Astrocyte (in vitro differentiated cells and primary cell): ENCODE measurements around the gene EGR1. TPM values are rescaled to one million over a fixed set of nuclear protein-coding genes. Genes with fewer than 3 reads are reported as not detected.

Experiments used
- DNase-seq: peaks from one replicate; pipeline ENCODE4 v3.0.0-alpha.2; 2010; ENCODE audit warnings: low read depth
- FAIRE-seq: peaks from 2 replicates; lab custom pipeline; 2011; peaks lifted over from hg19 to GRCh38; lab: Jason Lieb, UNC
- H2AFZ ChIP-seq: 2 replicates; pipeline ENCODE4 v1.6.0; 2012; ENCODE audit warnings: low read depth, low read length, inconsistent platforms
- H3K27ac ChIP-seq: 2 replicates; pipeline ENCODE4 v1.5.1; 2011; ENCODE audit warnings: low read depth, low read length, inconsistent platforms
- H3K27me3 ChIP-seq: 2 replicates; pipeline ENCODE4 v1.6.0; 2011; ENCODE audit warnings: low read length, inconsistent platforms; ENCODE audit not compliant: insufficient read depth
- H3K36me3 ChIP-seq: 2 replicates; pipeline ENCODE4 v1.5.1; 2011; ENCODE audit warnings: low read length, inconsistent platforms; ENCODE audit not compliant: insufficient read depth
- H3K4me1 ChIP-seq: 2 replicates; pipeline ENCODE4 v1.5.1; 2011; ENCODE audit warnings: low read length, inconsistent platforms; ENCODE audit not compliant: insufficient read depth
- H3K4me2 ChIP-seq: 2 replicates; pipeline ENCODE4 v1.6.0; 2012; ENCODE audit warnings: low read length, inconsistent platforms
- H3K4me3 ChIP-seq: 2 replicates; pipeline ENCODE4 v1.5.1; 2011; ENCODE audit warnings: low read depth, mild to moderate bottlenecking, low read length, inconsistent platforms; ENCODE audit not compliant: insufficient read depth
- H3K79me2 ChIP-seq: 2 replicates; pipeline ENCODE4 v1.6.0; 2012; ENCODE audit warnings: mild to moderate bottlenecking, low read length, inconsistent platforms; ENCODE audit not compliant: insufficient read depth
- H3K9ac ChIP-seq: 2 replicates; pipeline ENCODE4 v1.6.0; 2012; ENCODE audit warnings: mild to moderate bottlenecking, low read length, inconsistent platforms
- H3K9me3 ChIP-seq: 2 replicates; pipeline ENCODE4 v1.5.1; 2012; ENCODE audit warnings: low read depth, mild to moderate bottlenecking, low read length, inconsistent platforms; ENCODE audit not compliant: insufficient read depth
- H4K20me1 ChIP-seq: 2 replicates; pipeline ENCODE4 v1.6.0; 2012; ENCODE audit warnings: low read length, inconsistent platforms; ENCODE audit not compliant: insufficient read depth
- H3K27ac Mint-ChIP-seq: one replicate; pipeline ENCODE4 v1.8.0; 2021; ENCODE audit warnings: mild to moderate bottlenecking, mixed read lengths; ENCODE audit not compliant: unreplicated experiment
- H3K27me3 Mint-ChIP-seq: one replicate; pipeline ENCODE4 v1.8.0; 2021; ENCODE audit warnings: low read depth, mixed read lengths; ENCODE audit not compliant: unreplicated experiment
- H3K36me3 Mint-ChIP-seq: one replicate; pipeline ENCODE4 v1.8.0; 2021; ENCODE audit warnings: low read depth, mixed read lengths; ENCODE audit not compliant: unreplicated experiment
- H3K4me1 Mint-ChIP-seq: one replicate; pipeline ENCODE4 v1.8.0; 2021; ENCODE audit warnings: low read depth, mixed read lengths; ENCODE audit not compliant: unreplicated experiment
- H3K4me3 Mint-ChIP-seq: one replicate; pipeline ENCODE4 v1.8.0; 2021; ENCODE audit warnings: mild to moderate bottlenecking, moderate library complexity, mixed read lengths; ENCODE audit not compliant: unreplicated experiment
- H3K9me3 Mint-ChIP-seq: one replicate; pipeline ENCODE4 v1.8.0; 2021; ENCODE audit warnings: mild to moderate bottlenecking, mixed read lengths; ENCODE audit not compliant: unreplicated experiment
- EZH2 ChIP-seq: IDR thresholded peaks from 2 replicates; pipeline ENCODE4 v1.6.1; 2012; ENCODE audit warnings: mild to moderate bottlenecking, low read length, inconsistent platforms; ENCODE audit not compliant: insufficient read depth
- total RNA-seq: library from RNA; stranded (reverse); gene quantifications from 2 replicates; pipeline ENCODE4 v1.2.1, GENCODE V29; 2021
- TF ChIP-seq, protein P1 (sequence below): IDR thresholded peaks from 2 replicates; pipeline ENCODE4 v1.5.1; 2011; ENCODE audit warnings: low read depth, mild to moderate bottlenecking, inconsistent platforms, low read length, moderate library complexity; ENCODE audit not compliant: insufficient read depth

EGR1 gene
- total RNA-seq, 1 donor from 2014 or later: 31.5 TPM

DNA sequence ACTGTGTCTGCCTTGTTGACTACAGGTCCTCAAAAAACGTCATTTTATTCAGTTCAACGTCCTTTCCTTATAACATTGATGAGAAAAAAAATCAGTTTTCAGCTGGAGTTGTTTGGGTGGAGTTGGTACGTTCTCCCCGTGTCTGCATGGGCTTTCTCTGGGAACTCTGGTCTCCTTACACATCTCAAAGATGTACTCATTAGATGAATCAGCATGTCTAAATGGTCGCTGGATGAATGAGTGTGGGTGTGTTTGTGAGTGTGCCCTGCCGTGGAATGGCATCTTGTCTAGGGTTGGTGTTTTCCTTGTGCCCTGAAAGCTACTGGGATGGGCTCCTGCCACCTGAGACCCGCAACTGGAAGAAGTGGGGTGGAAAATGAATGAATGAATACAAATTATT lies 30.1 kb downstream of the EGR1 start:
- Histone ChIP-seq H3K4me3 (no peak overlapping the region), H3K4me1 (peaks cover 22% of the 10 kb centered on the region), H2AFZ (no peak overlapping the region), H3K27ac (no peak overlapping the region), H3K79me2 (no peaks in the 10 kb centered on the region), H4K20me1 (no peaks in the 10 kb centered on the region), H3K4me2 (no peak overlapping the region), H3K9ac (no peak overlapping the region), H3K27me3 (no peaks in the 10 kb centered on the region), H3K9me3 (no peaks in the 10 kb centered on the region), H3K36me3 (no peaks in the 10 kb centered on the region)
- FAIRE-seq: no peak
- no peaks in the 10 kb centered on the region for H3K36me3 Mint-ChIP-seq
- no peak overlapping the region for H3K4me3 Mint-ChIP-seq
- no peak for DNase-seq
- H3K27me3 Mint-ChIP-seq: peaks cover 14% of the 10 kb centered on the region
- no peak for TF ChIP-seq EZH2
- TF ChIP-seq, protein P1, sequence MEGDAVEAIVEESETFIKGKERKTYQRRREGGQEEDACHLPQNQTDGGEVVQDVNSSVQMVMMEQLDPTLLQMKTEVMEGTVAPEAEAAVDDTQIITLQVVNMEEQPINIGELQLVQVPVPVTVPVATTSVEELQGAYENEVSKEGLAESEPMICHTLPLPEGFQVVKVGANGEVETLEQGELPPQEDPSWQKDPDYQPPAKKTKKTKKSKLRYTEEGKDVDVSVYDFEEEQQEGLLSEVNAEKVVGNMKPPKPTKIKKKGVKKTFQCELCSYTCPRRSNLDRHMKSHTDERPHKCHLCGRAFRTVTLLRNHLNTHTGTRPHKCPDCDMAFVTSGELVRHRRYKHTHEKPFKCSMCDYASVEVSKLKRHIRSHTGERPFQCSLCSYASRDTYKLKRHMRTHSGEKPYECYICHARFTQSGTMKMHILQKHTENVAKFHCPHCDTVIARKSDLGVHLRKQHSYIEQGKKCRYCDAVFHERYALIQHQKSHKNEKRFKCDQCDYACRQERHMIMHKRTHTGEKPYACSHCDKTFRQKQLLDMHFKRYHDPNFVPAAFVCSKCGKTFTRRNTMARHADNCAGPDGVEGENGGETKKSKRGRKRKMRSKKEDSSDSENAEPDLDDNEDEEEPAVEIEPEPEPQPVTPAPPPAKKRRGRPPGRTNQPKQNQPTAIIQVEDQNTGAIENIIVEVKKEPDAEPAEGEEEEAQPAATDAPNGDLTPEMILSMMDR: no peak
- H3K9me3 Mint-ChIP-seq: no peaks in the 10 kb centered on the region
- H3K27ac Mint-ChIP-seq: no peak overlapping the region
- H3K4me1 Mint-ChIP-seq: peaks cover 6% of the 10 kb centered on the region

DNA sequence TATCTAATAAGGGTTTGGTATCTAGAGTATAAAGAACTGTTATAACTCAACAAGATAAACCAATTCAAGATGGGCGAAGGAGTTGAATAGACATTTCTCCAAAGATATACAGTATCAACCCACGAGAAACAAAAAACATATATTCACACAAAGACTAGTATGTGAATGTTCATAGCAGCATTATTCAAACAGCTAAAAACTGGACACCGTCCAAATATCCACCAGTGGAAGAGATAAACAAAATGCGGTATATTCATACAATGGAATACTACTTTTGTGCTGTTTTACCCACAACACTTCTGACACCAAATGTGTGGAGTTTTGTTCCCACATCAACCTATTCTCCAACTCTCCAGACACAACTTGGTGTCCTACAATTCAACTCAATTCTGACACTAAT lies 33.1 kb downstream of the EGR1 start:
- Histone ChIP-seq H3K9me3 (no peaks in the 10 kb centered on the region), H3K79me2 (no peaks in the 10 kb centered on the region), H3K36me3 (no peaks in the 10 kb centered on the region), H3K4me2 (no peak overlapping the region), H3K9ac (no peak overlapping the region), H3K4me1 (no peaks in the 10 kb centered on the region), H4K20me1 (peaks cover 7% of the 10 kb centered on the region), H3K4me3 (no peak overlapping the region), H2AFZ (no peak overlapping the region), H3K27ac (no peak overlapping the region), H3K27me3 (no peaks in the 10 kb centered on the region)
- TF ChIP-seq, protein P1: no peak
- TF ChIP-seq EZH2: no peak
- Mint-ChIP-seq H3K4me3 (no peak overlapping the region), H3K27ac (no peak overlapping the region), H3K27me3 (no peaks in the 10 kb centered on the region), H3K4me1 (peaks cover 4% of the 10 kb centered on the region), H3K9me3 (no peaks in the 10 kb centered on the region), H3K36me3 (no peaks in the 10 kb centered on the region)
- no peak for FAIRE-seq
- no peak for DNase-seq

DNA sequence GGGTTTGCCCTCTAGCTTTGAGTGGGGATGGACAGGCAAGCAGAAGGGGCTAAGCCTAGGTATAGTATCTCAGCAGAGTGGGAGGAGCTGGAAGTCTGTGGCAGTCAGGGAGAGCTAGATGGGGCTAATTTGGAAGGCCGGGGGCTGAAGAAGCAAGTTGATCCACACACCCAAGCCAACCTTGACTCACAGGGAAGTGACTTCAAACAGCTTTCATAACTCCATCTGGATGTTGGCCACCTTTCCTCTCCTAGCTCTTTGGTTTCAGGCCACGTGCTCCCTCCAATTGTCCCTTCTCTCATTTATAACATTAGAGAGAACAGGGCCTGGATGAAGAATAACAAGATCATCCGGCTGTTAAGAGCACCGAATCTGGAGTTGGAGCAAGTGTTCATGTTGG lies 36.8 kb downstream of the EGR1 start:
- no peak overlapping the region for H2AFZ ChIP-seq
- Mint-ChIP-seq H3K27me3 (no peaks in the 10 kb centered on the region), H3K4me3 (no peak overlapping the region), H3K27ac (no peak overlapping the region), H3K4me1 (no peaks in the 10 kb centered on the region), H3K36me3 (no peaks in the 10 kb centered on the region), H3K9me3 (no peaks in the 10 kb centered on the region)
- no peak overlapping the region for H3K4me2 ChIP-seq
- H3K36me3 ChIP-seq: peaks cover 10% of the 10 kb centered on the region
- no peaks in the 10 kb centered on the region for H3K9me3 ChIP-seq
- no peak for DNase-seq
- no peak overlapping the region for H3K4me3 ChIP-seq
- TF ChIP-seq, protein P1: no peak
- no peak for TF ChIP-seq EZH2
- H4K20me1 ChIP-seq: peaks cover 38% of the 10 kb centered on the region
- H3K27me3 ChIP-seq: no peaks in the 10 kb centered on the region
- FAIRE-seq: no peak
- no peak overlapping the region for H3K27ac ChIP-seq
- no peak overlapping the region for H3K9ac ChIP-seq
- H3K4me1 ChIP-seq: peaks cover 6% of the 10 kb centered on the region
- no peaks in the 10 kb centered on the region for H3K79me2 ChIP-seq
